SH-SY5Y (cell line): Measurements from ENCODE around the gene PLP2.

Source experiments
- GATA2 ChIP-seq: IDR thresholded peaks from 2 replicates; pipeline ENCODE4 v1.6.1; 2011; ENCODE audit warnings: mild to moderate bottlenecking, low read depth, low read length
- GATA3 ChIP-seq: IDR thresholded peaks from 2 replicates; pipeline ENCODE4 v1.6.1; 2011; ENCODE audit warnings: low read depth, mild to moderate bottlenecking, low read length, moderate library complexity

- TF ChIP-seq GATA2 (no peak), GATA3 (no peak)
Observed at GRCh38 chrX:49202022-49202421, 30.3 kb downstream of the PLP2 start.
